Natural killer cell (primary cell): Measurements from ENCODE around the gene ELMO1. TPM values are rescaled to one million over a fixed set of nuclear protein-coding genes. Genes with fewer than 3 reads are reported as not detected.

Source experiments
- ATAC-seq, 3 donors: fragments of 150-1000 bp in 2 of 3; fragments of 200-7000 bp in 1 of 3; cut with Tn5 transposase; 1 replicate in 1 of 3; 2 replicates in 2 of 3; pipeline ENCODE4 v1.10.0; 2021; ENCODE audit warnings: mild to moderate bottlenecking in 2 of 3, moderate library complexity in 2 of 3
- DNase-seq, 2 donors: peaks; one replicate each; pipeline versions ENCODE4 v3.0.0 to v3.0.0-alpha.2; 2013 to 2021; ENCODE audit warnings: mixed read lengths in 1 of 2
- H3K27ac ChIP-seq: one replicate; pipeline ENCODE4 v1.5.1; 2013; ENCODE audit warnings: mild to moderate bottlenecking, low read length
- H3K27me3 ChIP-seq: one replicate; pipeline ENCODE4 v1.6.1; 2013; ENCODE audit warnings: low read length; ENCODE audit not compliant: control insufficient read depth, insufficient read depth
- H3K36me3 ChIP-seq: one replicate; pipeline ENCODE4 v1.6.1; 2013; ENCODE audit warnings: low read length; ENCODE audit not compliant: control insufficient read depth, insufficient read depth
- H3K4me1 ChIP-seq: one replicate; pipeline ENCODE4 v1.6.1; 2013; ENCODE audit warnings: low read length; ENCODE audit not compliant: control insufficient read depth, insufficient read depth
- H3K4me3 ChIP-seq: one replicate; pipeline ENCODE4 v1.5.1; 2013; ENCODE audit warnings: low read length
- H3K9me3 ChIP-seq: one replicate; pipeline ENCODE4 v1.6.1; 2013; ENCODE audit warnings: low read length; ENCODE audit not compliant: control insufficient read depth, insufficient read depth
- H3K27ac Mint-ChIP-seq, 2 donors: one replicate each; pipeline ENCODE4 v1.8.0; 2022; ENCODE audit warnings: mild to moderate bottlenecking in 2 of 2, mixed read lengths in 2 of 2, moderate library complexity in 1 of 2
- H3K27me3 Mint-ChIP-seq, 2 donors: one replicate each; pipeline ENCODE4 v1.8.0; 2022; ENCODE audit warnings: low read depth in 2 of 2, mixed read lengths in 2 of 2
- H3K36me3 Mint-ChIP-seq: one replicate; pipeline ENCODE4 v1.8.0; 2022; ENCODE audit warnings: mixed read lengths
- H3K4me1 Mint-ChIP-seq, 2 donors: one replicate each; pipeline ENCODE4 v1.8.0; 2022; ENCODE audit warnings: mixed read lengths in 2 of 2
- H3K4me3 Mint-ChIP-seq: one replicate; pipeline ENCODE4 v1.8.0; 2022; ENCODE audit warnings: mild to moderate bottlenecking, moderate library complexity, mixed read lengths
- H3K9me3 Mint-ChIP-seq, 2 donors: one replicate each; pipeline ENCODE4 v1.8.0; 2022; ENCODE audit warnings: mixed read lengths in 2 of 2
- WGBS: methylation state at CpG from one replicate; pipeline ENCODE4 v1.1.7; 2013; ENCODE audit warnings: missing lambda C conversion rate; ENCODE audit not compliant: insufficient coverage; 5-methylcytosine and 5-hydroxymethylcytosine counted together
- intact Hi-C: fragments of 100-400 bp; cut with micrococcal nuclease; formaldehyde crosslinking; loops from one replicate; pipeline ENCODE4 v1.14.2; 2022
- total RNA-seq, 4 donors: library from RNA; stranded (reverse); fragments of 120-200 nt in 1 of 4; gene quantifications; one replicate each; pipeline versions ENCODE4 v1.2.3 to v1.2.4, GENCODE V29; 2013 to 2022
- TF ChIP-seq, protein P1 (sequence below): fragments of 200-600 bp; IDR thresholded peaks from one replicate; pipeline ENCODE4 v1.8.0; 2022; ENCODE audit warnings: antibody characterized with exemption

The ELMO1 gene
- total RNA-seq, 3 donors from 2014 or later (not counting 1 experiment from before 2014, with no cell fraction given): 127 to 147 (median 130) TPM

DNA sequence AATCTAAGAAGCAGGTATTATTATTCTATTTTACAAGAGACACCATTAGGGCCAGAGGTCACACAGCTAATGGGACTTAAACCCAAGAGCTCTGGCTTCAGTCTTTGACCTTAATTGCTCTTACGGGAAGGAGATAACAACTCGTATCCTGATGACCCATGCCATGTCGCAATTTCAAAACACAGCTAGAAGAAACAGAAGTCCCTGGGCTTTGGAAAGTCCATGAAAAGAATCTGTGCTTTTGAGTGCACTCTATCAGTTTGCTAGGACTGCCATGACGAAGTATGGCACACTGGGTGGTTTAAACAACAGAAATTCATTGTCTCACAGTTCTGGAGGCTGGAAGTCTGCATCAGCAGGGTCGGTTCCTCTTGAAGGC lies 476.5 kb downstream of the ELMO1 start:
- Histone ChIP-seq H3K27me3 (no peaks in the 10 kb centered on the region), H3K27ac (no peak overlapping the region), H3K4me3 (no peak overlapping the region), H3K36me3 (no peaks in the 10 kb centered on the region), H3K9me3 (no peaks in the 10 kb centered on the region), H3K4me1 (peaks cover 16% of the 10 kb centered on the region)
- Mint-ChIP-seq H3K27ac (peak overlapping the region; percentile 90), H3K9me3 (peaks cover 0 to 4% of the 10 kb centered on the region in 2 donors), H3K27me3 (no peaks in the 10 kb centered on the region), H3K4me3 (no peak overlapping the region), H3K36me3 (no peaks in the 10 kb centered on the region), H3K4me1 (peaks cover 44 to 57% of the 10 kb centered on the region in 2 donors)
- TF ChIP-seq, protein P1, sequence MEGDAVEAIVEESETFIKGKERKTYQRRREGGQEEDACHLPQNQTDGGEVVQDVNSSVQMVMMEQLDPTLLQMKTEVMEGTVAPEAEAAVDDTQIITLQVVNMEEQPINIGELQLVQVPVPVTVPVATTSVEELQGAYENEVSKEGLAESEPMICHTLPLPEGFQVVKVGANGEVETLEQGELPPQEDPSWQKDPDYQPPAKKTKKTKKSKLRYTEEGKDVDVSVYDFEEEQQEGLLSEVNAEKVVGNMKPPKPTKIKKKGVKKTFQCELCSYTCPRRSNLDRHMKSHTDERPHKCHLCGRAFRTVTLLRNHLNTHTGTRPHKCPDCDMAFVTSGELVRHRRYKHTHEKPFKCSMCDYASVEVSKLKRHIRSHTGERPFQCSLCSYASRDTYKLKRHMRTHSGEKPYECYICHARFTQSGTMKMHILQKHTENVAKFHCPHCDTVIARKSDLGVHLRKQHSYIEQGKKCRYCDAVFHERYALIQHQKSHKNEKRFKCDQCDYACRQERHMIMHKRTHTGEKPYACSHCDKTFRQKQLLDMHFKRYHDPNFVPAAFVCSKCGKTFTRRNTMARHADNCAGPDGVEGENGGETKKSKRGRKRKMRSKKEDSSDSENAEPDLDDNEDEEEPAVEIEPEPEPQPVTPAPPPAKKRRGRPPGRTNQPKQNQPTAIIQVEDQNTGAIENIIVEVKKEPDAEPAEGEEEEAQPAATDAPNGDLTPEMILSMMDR: no peak
- ATAC-seq: no peak
- intact Hi-C loops: loop anchor here (10.0 kb wide), 1 partner anchor 287 kb away; no protein-coding TSS in a partner anchor
- no peak for DNase-seq
- WGBS: 91% methylated on average over 5 of the region's 5 CpGs

DNA sequence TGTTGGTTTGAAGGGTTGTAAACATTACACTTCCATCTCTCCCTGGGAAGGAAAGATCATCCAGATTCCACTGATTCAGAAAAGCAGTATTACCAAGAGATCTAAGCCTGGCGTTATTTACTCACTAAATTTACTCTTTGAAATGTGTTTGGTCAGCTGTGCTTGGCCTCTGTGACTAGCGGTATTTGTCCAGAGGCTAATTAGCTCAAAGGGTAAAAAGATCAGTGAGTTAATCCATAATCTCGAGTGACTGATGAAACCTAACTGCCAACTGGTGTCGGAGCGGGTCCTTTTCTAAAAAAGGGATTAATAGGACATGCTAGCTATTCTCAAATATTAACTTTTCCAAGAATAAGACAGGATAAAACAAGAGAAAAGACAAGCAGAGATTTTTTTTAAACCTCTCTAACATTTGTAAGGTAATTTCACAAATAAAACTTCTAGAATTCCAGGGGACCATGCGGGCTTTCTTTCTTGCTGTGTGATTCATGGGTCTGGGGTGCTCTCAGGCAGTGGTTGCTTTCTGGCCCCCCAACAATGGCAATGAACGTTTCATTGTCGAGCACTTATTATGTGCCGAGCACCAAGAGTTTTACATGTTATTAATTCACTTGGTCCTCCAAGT lies 477.0 kb downstream of the ELMO1 start:
- H3K4me1 Mint-ChIP-seq: peaks cover 42 to 53% of the 10 kb centered on the region in 2 donors
- H3K36me3 Mint-ChIP-seq: no peaks in the 10 kb centered on the region
- peak overlapping the region; percentile 90 for H3K27ac Mint-ChIP-seq
- Histone ChIP-seq H3K27me3 (no peaks in the 10 kb centered on the region), H3K27ac (no peak overlapping the region), H3K36me3 (no peaks in the 10 kb centered on the region), H3K9me3 (no peaks in the 10 kb centered on the region), H3K4me3 (no peak overlapping the region), H3K4me1 (peaks cover 16% of the 10 kb centered on the region)
- no peak overlapping the region for H3K4me3 Mint-ChIP-seq
- intact Hi-C loops: loop anchor here (2.0 to 10.0 kb wide), 2 partner anchors 107 to 287 kb away; no protein-coding TSS in a partner anchor
- no peaks in the 10 kb centered on the region for H3K27me3 Mint-ChIP-seq
- TF ChIP-seq, protein P1: no peak
- H3K9me3 Mint-ChIP-seq: peaks cover 0 to 4% of the 10 kb centered on the region in 2 donors
- 100% methylated on average over 8 of the region's 9 CpGs for WGBS
- no peak for ATAC-seq
- no peak for DNase-seq

DNA sequence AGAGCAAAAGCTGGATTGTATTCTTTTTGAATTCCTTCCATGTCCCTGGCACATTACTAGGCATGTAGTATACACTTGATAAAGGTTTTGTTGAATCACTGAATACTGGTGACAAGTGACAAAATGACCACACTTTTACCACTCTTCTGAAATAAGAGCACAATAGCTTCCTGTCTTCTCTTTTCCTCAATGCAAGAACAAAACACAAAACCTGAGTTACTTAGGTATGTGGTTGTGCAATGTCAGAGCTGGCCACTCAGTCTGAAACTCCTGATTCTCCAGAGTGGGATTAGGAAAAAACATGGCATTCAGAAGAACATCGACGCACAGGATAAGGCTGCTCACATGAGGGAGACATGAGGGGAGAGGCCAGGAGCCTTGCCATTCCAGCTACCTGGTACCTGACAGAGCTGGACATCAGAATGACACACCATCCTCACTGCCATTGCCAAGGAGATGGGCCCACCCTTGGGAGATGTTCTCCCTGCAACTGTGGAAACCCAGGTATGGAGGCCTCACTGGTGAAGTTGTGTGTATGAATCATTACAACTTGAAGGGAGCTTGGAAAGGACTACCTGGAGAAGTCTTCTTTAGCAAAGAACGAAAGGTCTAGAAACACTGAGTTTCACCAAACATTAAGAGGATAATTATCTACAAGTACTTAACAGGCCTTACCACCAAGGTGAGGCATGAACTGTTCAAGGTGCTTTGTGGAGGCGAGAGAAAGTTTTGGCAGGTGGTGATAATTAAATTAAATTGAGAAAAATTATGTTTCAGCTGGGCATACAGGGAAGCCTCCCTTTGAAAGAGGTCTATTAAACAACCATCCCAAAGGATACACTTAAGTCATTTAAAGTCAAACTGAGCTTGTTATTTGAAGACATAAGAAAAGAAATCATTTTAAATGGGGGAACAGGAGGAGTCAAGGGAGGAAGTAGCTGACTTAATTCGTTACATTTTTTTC lies 477.8 kb downstream of the ELMO1 start:
- DNase-seq: no peak
- ATAC-seq: peak; percentile 32 to 47 (median 42)
- peak overlapping the region; percentile 15 for H3K27ac ChIP-seq
- no peaks in the 10 kb centered on the region for H3K27me3 ChIP-seq
- no peak overlapping the region for H3K4me3 ChIP-seq
- H3K36me3 Mint-ChIP-seq: no peaks in the 10 kb centered on the region
- H3K27me3 Mint-ChIP-seq: no peaks in the 10 kb centered on the region
- H3K9me3 ChIP-seq: no peaks in the 10 kb centered on the region
- peaks cover 0 to 4% of the 10 kb centered on the region in 2 donors for H3K9me3 Mint-ChIP-seq
- TF ChIP-seq, protein P1: no peak
- peaks cover 16% of the 10 kb centered on the region for H3K4me1 ChIP-seq
- peak overlapping the region; percentile 59 for H3K4me3 Mint-ChIP-seq
- H3K4me1 Mint-ChIP-seq: peaks cover 39 to 45% of the 10 kb centered on the region in 2 donors
- intact Hi-C loops: loop anchor here (2.0 to 10.0 kb wide), 2 partner anchors 106 to 286 kb away; no protein-coding TSS in a partner anchor
- H3K27ac Mint-ChIP-seq: peak overlapping the region; percentile 90
- 90% methylated on average over 3 of the region's 5 CpGs for WGBS
- no peaks in the 10 kb centered on the region for H3K36me3 ChIP-seq
